ENCODE results near the gene PROK1.

- TF ChIP-seq CTCF (conservative IDR thresholded peaks at IDR 0.05; ENCODE audit: low read length) (no peak), EZH2phosphoT487 (IDR thresholded peaks at IDR 0.05; ENCODE audit: borderline replicate concordance, low read depth, low read length) (no peak)
Measured at GRCh38 chr1:110453829-110454228, 2.9 kb downstream of the PROK1 start.

All from OCI-LY7 (cell line).